H1 (cell line): ENCODE measurements around the gene FADS2. TPM values are rescaled to one million over a fixed set of nuclear protein-coding genes. Genes with fewer than 3 reads are reported as not detected.

Source experiments
- BCL11A ChIP-seq, 2 experiments: IDR thresholded peaks; one replicate each; pipeline ENCODE4 v1.6.1; 2011; ENCODE audit warnings: low read depth in 2 of 2, low read length in 2 of 2, mild to moderate bottlenecking in 2 of 2
- CBX8 ChIP-seq: fragments of 300-800, 300-1000 bp; sonication (generic); IDR thresholded peaks from 2 replicates; pipeline ENCODE4 v1.7.1; 2016; ENCODE audit warnings: low read depth, low read length, borderline replicate concordance
- CTBP2 ChIP-seq: IDR thresholded peaks from 2 replicates; pipeline ENCODE4 v1.7.0; 2011; ENCODE audit warnings: borderline replicate concordance, mild to moderate bottlenecking, moderate library complexity, mixed read lengths, low read length; ENCODE audit not compliant: insufficient read depth, insufficient read length
- GTF2F1 ChIP-seq: IDR thresholded peaks from 2 replicates; pipeline ENCODE4 v1.6.1; 2012; ENCODE audit warnings: low read depth, low read length, improper control_type of control experiment, borderline replicate concordance
- KDM1A ChIP-seq: fragments of 200-600, 300-600 bp; sonication (generic); IDR thresholded peaks from 2 replicates; pipeline ENCODE4 v1.7.1; 2016; ENCODE audit warnings: mild to moderate bottlenecking, low read length, borderline replicate concordance
- RAD21 ChIP-seq, 2 experiments: IDR thresholded peaks in 1 of 2; conservative IDR thresholded peaks in 1 of 2; 2 replicates each; pipeline ENCODE4 v1.6.1; 2011; ENCODE audit warnings: low read depth in 2 of 2, low read length in 2 of 2, improper control_type of control experiment in 1 of 2, inconsistent platforms in 1 of 2, mild to moderate bottlenecking in 1 of 2, moderate library complexity in 1 of 2
- SIRT6 ChIP-seq: IDR thresholded peaks from one replicate; pipeline ENCODE4 v1.7.1; 2012; ENCODE audit warnings: low read length, inconsistent platforms
- SRF ChIP-seq: IDR thresholded peaks from 2 replicates; pipeline ENCODE4 v1.6.1; 2011; ENCODE audit warnings: mild to moderate bottlenecking, low read depth, low read length, moderate library complexity
- TAF1 ChIP-seq: IDR thresholded peaks from 2 replicates; pipeline ENCODE4 v1.6.1; 2011; ENCODE audit warnings: mild to moderate bottlenecking, low read depth, low read length
- polyA plus RNA-seq, 7 experiments: library from polyadenylated mRNA; depleted of rRNA in 3 of 7; stranded (reverse) in 5 of 7; unstranded in 2 of 7; fragments of >200 nt in 5 of 7; fragments of 200-250 nt in 2 of 7; gene quantifications; 1 replicate in 5 of 7; 2 replicates in 1 of 7; 4 replicates in 1 of 7; pipeline versions ENCODE4 v1.2.1 to v1.2.3, GENCODE V29; 2011 to 2013; ENCODE audit warnings: missing spikeins in 2 of 7, mixed read lengths in 2 of 7
- total RNA-seq: library from RNA; stranded (reverse); fragmentation: NEBNext Ultra II Directional; extraction: Animal tissue kit (Norgen Biotek cat#: 25700); gene quantifications from 2 replicates; pipeline ENCODE4 v1.2.1, GENCODE V29; 2021
- TF ChIP-seq, protein P1 (sequence below): fragments of 300-600 bp; sonication (generic); IDR thresholded peaks from 2 replicates; pipeline ENCODE4 v1.7.1; 2012; ENCODE audit warnings: low read length, moderate library complexity, mild to moderate bottlenecking, inconsistent platforms; ENCODE audit not compliant: insufficient replicate concordance

Gene FADS2
- total and polyA plus RNA-seq, 2 of the 8 experiments (the other 6 are each of a cell fraction or from before 2014, with no cell fraction given), result 499 to 701 TPM

GRCh38 chr11:61792310-61793082 is 35.6 kb upstream of the FADS2 start, which contains the start of the genes FEN1 and TMEM258 (continued):
- TF ChIP-seq, protein P1, sequence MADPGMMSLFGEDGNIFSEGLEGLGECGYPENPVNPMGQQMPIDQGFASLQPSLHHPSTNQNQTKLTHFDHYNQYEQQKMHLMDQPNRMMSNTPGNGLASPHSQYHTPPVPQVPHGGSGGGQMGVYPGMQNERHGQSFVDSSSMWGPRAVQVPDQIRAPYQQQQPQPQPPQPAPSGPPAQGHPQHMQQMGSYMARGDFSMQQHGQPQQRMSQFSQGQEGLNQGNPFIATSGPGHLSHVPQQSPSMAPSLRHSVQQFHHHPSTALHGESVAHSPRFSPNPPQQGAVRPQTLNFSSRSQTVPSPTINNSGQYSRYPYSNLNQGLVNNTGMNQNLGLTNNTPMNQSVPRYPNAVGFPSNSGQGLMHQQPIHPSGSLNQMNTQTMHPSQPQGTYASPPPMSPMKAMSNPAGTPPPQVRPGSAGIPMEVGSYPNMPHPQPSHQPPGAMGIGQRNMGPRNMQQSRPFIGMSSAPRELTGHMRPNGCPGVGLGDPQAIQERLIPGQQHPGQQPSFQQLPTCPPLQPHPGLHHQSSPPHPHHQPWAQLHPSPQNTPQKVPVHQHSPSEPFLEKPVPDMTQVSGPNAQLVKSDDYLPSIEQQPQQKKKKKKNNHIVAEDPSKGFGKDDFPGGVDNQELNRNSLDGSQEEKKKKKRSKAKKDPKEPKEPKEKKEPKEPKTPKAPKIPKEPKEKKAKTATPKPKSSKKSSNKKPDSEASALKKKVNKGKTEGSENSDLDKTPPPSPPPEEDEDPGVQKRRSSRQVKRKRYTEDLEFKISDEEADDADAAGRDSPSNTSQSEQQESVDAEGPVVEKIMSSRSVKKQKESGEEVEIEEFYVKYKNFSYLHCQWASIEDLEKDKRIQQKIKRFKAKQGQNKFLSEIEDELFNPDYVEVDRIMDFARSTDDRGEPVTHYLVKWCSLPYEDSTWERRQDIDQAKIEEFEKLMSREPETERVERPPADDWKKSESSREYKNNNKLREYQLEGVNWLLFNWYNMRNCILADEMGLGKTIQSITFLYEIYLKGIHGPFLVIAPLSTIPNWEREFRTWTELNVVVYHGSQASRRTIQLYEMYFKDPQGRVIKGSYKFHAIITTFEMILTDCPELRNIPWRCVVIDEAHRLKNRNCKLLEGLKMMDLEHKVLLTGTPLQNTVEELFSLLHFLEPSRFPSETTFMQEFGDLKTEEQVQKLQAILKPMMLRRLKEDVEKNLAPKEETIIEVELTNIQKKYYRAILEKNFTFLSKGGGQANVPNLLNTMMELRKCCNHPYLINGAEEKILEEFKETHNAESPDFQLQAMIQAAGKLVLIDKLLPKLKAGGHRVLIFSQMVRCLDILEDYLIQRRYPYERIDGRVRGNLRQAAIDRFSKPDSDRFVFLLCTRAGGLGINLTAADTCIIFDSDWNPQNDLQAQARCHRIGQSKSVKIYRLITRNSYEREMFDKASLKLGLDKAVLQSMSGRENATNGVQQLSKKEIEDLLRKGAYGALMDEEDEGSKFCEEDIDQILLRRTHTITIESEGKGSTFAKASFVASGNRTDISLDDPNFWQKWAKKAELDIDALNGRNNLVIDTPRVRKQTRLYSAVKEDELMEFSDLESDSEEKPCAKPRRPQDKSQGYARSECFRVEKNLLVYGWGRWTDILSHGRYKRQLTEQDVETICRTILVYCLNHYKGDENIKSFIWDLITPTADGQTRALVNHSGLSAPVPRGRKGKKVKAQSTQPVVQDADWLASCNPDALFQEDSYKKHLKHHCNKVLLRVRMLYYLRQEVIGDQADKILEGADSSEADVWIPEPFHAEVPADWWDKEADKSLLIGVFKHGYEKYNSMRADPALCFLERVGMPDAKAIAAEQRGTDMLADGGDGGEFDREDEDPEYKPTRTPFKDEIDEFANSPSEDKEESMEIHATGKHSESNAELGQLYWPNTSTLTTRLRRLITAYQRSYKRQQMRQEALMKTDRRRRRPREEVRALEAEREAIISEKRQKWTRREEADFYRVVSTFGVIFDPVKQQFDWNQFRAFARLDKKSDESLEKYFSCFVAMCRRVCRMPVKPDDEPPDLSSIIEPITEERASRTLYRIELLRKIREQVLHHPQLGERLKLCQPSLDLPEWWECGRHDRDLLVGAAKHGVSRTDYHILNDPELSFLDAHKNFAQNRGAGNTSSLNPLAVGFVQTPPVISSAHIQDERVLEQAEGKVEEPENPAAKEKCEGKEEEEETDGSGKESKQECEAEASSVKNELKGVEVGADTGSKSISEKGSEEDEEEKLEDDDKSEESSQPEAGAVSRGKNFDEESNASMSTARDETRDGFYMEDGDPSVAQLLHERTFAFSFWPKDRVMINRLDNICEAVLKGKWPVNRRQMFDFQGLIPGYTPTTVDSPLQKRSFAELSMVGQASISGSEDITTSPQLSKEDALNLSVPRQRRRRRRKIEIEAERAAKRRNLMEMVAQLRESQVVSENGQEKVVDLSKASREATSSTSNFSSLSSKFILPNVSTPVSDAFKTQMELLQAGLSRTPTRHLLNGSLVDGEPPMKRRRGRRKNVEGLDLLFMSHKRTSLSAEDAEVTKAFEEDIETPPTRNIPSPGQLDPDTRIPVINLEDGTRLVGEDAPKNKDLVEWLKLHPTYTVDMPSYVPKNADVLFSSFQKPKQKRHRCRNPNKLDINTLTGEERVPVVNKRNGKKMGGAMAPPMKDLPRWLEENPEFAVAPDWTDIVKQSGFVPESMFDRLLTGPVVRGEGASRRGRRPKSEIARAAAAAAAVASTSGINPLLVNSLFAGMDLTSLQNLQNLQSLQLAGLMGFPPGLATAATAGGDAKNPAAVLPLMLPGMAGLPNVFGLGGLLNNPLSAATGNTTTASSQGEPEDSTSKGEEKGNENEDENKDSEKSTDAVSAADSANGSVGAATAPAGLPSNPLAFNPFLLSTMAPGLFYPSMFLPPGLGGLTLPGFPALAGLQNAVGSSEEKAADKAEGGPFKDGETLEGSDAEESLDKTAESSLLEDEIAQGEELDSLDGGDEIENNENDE, result no peak
- no peak for TF ChIP-seq RAD21 (IDR thresholded peaks at IDR 0.05 in 1 of 2, conservative IDR thresholded peaks at IDR 0.05 in 1 of 2; ENCODE audit: low read depth in 2 of 2, low read length in 2 of 2)
- TF ChIP-seq TAF1, result peak; percentile 87
- no peak for TF ChIP-seq CTBP2
- TF ChIP-seq SRF, result no peak
- peak; percentile 30; the same call in 1 of the 2 replicates for TF ChIP-seq GTF2F1
- no peak for TF ChIP-seq SIRT6
- TF ChIP-seq CBX8, result no peak
- TF ChIP-seq BCL11A (IDR thresholded peaks at IDR 0.05; ENCODE audit: low read depth in 2 of 2, low read length in 2 of 2), result no peak
- TF ChIP-seq KDM1A, result no peak
